GM18505 (cell line): Measurements from ENCODE around the gene PDE9A.
"Not testable (repeated sequence)": the region's sequence is repeated elsewhere in the genome, so short reads cannot be mapped to it uniquely, and the experiment has no call there.

Experiments used
- ATAC-seq: cut with Tn5 transposase; IDR thresholded peaks from one replicate; pipeline ENCODE4 v1.9.1; 2021; ENCODE audit not compliant: unreplicated experiment
- POLR2A ChIP-seq: IDR thresholded peaks from 4 replicates; pipeline ENCODE4 v1.6.1; 2011; ENCODE audit warnings: borderline replicate concordance; ENCODE audit not compliant: insufficient read depth, insufficient read length; ENCODE audit errors: extremely low read depth

Gene PDE9A

DNA sequence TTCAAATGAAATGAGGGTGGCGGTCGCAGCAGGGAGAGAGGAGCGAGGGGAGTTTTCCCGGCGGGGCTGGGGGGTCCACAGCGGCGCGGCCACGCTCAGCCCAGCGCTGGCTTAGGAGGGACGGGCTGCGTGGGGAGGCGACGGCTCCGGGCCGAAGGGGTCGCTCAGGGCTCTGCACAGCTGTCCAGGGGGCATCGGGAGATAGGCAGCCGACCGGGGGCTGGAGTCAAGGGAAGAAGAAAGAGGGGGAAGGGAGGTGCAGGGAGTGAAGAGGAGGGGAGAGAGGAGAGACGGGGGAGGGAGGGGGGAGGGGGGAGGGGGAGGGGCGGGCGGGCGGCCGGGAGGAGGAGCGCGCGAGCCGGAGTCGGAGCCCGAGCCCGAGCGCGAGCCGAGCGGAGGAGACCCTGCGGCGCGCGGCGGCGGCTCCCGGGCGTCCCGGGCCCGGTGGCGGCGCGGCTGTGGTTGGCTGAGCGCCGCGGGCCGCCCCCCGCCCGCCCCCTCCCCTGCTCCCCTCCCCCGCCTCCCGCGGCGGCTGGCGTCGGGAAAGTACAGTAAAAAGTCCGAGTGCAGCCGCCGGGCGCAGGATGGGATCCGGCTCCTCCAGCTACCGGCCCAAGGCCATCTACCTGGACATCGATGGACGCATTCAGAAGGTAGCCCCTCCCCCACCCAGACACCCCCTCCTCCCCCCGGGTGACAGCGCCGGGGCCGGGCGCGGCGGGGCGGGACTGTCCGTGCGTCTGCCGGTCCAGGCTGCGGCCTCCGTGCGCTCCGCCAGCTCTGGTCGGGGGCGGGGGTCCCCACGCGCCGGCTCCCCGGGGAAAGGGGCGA, at the start of gene PDE9A:
TSS of gene PDE9A (plus strand) at position 391 of the 831 bp plus-strand sequence. CDS start at position 585, 194 bp downstream.
- TF ChIP-seq POLR2A, result no peak
- no peak for ATAC-seq

DNA sequence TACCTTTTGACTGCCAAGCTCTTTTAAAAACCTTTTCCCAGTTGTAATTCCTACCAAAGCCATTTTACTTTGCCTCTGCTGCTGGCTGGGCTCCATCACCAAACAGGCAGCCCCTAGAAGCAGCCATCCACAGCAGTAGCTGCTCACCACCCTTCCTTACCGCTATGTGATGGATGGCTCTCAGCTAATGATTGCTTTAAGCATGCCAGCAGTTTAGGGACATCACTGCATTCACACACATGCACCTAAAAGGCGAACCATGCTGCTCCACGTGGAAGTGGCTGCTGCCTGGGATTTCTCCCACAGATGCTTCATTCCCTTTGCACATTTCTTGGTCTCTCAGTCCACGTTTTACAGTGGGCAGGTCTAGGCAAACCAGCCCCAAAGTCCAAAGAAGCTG, 46.3 kb upstream of the PDE9A start:
- TF ChIP-seq POLR2A, result no peak
- no peak for ATAC-seq

DNA sequence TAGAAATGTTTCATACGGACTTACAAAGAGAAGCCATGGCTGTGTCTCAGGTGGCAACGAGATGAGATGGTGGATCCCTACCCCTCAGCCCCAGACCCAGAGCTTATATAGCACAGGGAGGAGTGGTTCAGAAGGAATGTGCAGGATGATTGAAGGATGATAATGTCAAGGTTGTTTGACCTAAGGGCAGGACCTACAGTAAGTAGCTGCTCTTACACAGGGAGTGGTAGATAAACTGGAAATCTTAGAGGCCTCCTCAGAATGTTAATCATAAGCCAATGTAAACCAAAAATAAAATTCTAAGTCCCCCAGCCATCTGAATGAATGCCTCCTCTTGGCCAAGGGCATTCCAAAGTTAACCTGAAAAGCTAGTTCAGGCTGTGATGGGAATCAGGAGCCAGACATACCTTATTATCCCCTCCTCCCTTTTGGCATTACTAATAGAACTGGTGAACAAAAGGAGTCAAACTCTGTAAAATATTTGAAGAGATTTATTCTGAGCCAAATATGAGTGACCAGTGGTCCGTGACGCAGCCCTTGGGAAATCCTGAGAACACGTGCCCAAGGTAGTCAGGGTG, 45.8 kb upstream of the PDE9A start:
- TF ChIP-seq POLR2A, result no peak
- ATAC-seq, result no peak

DNA sequence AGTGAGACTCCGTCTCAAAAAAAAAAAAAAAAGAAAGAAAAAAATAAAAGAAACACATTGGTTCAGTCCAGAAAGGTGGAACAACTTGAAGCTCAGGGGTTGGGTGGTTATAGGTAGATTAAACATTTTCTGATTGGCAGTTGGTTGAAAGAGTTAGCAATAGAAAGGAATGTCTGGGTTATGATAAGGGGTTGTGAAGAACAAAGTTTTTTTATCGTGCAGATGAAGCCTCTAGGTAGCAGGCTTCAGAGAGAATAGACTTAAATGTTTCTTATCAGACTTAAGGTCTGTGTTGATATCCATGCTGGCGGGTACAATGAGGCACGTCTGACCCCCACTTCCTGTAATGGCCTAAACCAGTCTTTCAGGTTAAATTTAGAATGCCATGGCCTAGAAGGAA, 45.0 kb upstream of the PDE9A start:
- ATAC-seq, result no peak
- no peak for TF ChIP-seq POLR2A

DNA sequence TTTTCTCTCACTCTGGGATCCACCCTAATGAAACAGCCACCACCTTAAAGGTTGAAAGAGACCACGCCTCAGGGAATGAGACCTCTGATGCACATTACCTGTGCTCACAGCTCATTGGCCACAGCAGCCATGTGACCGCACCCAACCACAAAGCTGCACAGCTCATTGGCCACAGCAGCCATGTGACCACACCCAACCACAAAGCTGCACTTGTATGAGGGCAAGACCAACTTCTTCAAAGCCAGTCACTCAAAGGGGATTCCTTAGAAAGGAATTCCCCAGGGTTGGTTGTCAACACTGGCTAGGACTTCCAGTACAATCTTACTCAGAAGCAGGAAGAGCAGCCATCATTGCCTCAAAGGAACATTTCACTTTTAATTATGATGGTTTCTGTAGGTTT, 43.6 kb upstream of the PDE9A start:
- no peak for ATAC-seq
- no peak for TF ChIP-seq POLR2A

DNA sequence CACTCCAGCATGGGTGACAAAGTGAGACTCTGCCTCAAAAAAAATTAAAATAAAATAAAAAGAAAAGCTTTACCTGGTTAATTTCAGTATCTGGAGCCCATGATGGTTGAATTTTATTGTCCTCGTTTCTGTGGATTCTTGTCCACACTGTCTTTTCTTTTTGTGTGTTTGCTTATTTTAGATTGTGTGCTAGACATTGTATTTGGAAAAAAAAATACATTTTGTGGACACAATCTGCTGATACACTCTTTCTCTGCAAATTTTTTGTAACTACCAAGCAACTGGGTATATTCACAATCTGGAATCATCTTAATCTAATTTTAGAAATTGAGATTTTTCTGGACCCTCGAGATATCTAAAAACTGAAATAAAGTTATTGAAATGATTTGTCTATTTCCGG, 41.6 kb upstream of the PDE9A start:
- no peak for ATAC-seq
- TF ChIP-seq POLR2A, result no peak

DNA sequence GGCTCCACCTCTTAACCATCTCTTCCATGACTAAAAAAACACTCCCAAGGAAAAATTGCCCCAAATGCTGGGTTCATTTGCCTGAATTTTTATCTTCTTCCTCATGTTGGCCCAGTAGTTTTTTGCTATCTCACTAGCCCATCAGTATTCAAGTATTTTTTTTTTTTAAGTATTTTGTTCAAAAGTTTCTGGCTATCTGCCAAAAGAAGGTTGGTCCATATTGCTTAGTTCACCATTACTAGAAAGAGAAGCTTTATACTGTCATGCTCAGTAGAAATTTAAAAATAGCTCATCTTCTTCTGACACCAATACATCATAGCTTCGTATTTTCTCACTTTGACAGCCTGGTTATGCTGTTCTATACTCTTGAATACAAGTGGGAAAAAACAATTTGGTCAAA, 41.0 kb upstream of the PDE9A start:
- no peak for ATAC-seq

DNA sequence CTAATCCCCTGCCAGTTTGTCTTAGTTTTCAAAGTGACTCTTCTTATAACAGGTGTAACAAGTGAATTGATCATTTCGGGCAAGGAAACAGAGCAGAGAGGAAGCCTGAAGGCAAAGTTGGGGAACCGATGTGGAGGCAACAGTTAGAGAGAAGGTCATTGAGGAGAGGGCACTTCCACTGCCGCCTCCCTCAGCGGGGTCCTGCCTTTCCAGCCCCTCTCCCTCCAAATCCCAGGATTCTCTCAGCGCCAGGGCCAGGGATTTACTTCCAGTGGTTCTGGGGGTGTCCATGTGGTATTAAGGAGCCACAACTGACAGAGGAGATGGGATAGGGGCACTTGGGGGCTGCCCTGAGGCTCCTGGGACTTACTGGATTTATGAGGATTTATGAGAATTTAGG, 39.7 kb upstream of the PDE9A start:
- no peak for TF ChIP-seq POLR2A
- no peak for ATAC-seq

More for the DNA sequence above, 41.0 kb upstream of the PDE9A start:
- TF ChIP-seq POLR2A, result no peak

DNA sequence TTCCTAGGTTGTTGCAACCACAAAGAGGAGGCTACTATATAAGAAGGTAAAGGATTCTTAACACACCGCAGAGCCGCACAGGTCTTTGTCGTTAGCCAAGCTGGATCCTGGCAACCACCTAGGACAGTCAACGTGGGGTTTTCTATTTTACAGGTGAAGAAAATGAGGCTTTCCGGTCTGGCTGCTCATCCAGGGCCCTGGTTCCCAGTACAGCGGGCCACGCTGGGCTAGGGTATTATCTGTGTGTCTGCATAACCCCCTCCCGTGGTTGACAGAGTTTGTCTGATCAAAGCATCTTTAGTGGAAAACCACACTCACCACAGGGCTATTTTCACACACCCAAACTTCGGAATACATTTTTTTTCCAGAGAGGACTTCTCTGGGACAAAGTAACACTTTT, 39.0 kb upstream of the PDE9A start:
- no peak for ATAC-seq
- no peak for TF ChIP-seq POLR2A

DNA sequence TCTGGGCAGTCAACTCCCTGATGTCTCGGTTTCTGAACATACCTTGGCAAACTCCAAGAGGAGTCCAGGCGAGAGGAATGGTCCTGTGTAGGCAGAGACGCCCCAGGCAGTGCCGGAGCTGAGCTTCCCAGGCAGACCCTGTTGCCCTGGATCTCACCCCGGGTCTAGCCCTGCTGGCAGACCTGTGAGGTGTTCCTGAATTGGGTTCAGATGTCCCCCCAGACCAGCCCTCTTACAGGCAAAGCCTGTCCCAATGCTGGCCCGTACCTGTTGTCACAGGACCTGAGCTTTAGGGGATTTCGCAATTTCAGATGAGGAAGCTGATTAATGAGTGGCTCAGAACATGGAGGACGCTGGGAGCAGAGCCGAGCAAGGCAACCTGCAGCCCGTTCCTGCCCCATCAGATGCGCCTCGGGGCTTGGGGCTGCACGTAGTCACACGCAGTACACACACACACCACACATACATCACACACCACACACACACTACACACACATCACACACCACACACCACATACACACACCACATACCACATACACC, 38.5 kb upstream of the PDE9A start:
- ATAC-seq, result no peak
- no peak for TF ChIP-seq POLR2A

DNA sequence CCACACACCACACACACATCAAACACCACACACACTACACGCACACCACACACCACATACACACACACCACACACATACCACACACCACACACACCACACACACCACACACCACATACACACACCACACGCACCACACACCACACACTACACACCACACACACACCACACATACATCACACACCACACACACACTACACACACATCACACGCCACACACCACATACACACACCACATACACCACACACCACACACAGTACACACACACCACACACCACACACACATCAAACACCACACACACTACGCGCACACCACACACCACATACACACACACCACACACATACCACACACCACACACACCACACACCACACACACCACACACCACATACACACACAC, 38.0 kb upstream of the PDE9A start:
- ATAC-seq, result not testable (repeated sequence)

DNA sequence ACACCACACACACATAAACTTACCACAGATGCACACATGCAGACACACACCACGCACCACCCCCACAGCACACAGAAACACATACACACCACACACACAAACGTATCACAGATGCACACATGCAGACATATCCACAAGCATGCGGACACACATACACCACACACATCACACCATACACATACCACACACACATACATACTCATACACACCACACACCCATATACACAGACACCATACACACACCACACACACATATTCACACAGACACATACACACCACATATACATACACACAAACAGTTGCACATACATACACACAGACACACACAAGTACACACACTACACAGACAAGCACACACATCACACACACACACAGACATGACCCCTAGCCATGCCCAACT, 37.5 kb upstream of the PDE9A start:
- ATAC-seq, result no peak
- TF ChIP-seq POLR2A, result no peak

DNA sequence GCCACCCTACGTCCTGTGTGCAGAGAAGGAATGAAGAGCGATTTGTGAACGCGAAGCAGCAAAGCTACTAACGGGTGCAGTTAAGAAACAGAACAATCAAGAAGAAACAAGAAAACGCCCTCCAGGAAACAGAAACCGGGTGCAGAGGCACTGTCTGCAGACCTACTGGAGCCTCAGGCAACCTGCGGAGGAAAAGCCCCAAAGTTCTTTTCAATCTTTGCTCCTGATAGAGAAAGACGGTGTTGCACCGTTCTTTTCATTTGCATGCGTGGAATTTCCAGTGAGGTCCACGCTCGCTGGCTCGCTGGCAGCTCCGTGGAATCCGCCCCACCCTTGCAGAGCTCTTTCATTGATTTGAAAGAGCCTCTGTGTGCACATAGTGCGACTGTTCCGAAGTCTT, 37.0 kb upstream of the PDE9A start:
- ATAC-seq, result no peak
- TF ChIP-seq POLR2A, result no peak

DNA sequence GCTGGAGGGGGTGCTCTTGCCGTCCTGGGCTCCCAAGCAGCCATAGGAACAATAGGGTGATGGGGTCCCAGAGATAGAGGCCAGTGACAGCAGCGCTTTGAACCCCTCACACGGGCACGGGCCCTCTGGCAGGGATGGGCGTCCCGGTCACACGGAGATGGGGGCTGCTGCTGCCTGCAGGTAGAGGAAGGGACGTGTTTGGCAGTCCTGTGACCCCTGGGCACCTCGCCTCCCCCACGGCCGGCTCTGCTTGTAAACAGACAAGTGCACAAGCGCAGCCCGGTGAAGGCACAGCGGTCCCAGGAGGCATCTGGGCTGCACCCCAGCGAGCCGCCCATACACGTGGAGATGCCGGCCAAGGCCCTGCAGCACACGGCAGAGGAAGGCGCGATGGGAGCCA, 36.5 kb upstream of the PDE9A start:
- no peak for ATAC-seq
- no peak for TF ChIP-seq POLR2A

DNA sequence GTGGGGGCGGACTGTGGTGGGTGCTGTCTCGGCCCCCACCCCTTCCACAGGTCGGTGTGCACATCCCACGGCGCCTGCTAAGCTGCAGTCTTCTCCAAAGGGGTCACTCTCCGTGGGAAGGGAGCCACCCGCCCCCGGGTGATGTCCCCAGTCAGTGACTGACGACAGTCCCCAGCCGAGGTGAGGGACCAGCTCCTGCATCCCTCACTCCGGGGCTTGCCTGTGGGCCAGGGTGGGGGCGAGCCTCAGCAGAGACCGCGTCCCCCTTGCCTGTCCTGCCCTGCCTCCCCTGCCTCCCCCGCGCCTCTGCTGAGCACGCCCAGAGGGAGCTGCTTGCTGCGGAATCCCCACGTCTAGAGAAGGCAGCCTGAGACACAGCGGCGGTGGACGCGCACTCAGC, 35.9 kb upstream of the PDE9A start:
- no peak for ATAC-seq
- no peak for TF ChIP-seq POLR2A

DNA sequence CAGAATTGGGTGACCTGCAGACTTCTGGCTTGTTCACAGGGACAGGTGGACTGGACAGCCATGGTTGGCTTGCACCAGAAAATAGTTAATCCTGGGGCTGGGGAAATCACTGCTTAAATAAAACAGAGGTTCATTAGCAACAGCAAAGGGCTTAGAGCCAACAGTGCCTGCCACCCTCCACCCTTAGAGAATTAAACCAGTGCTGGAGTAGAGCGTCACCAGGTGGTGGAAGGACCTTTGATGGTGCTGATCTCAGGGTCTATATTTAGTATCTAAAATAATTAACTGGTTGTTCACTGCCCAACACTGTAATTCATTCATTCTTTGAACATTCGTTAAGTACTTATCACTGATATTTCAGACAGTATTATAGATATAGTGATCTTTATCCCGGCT, 34.7 kb upstream of the PDE9A start:
- no peak for ATAC-seq
- no peak for TF ChIP-seq POLR2A
